Endodermal cell (in vitro differentiated cells): ENCODE measurements around the gene EP400. TPM values are rescaled to one million over a fixed set of nuclear protein-coding genes. Genes with fewer than 3 reads are reported as not detected.

Experiments
- DNase-seq: peaks from one replicate; pipeline ENCODE4 v3.0.0-alpha.2; 2017
- H3K27ac ChIP-seq: 2 replicates; pipeline ENCODE4 v1.5.1; 2013; ENCODE audit warnings: mild to moderate bottlenecking, low read depth, low read length, moderate library complexity
- H3K27me3 ChIP-seq: 2 replicates; pipeline ENCODE4 v1.6.1; 2013; ENCODE audit warnings: mild to moderate bottlenecking, low read length, moderate library complexity; ENCODE audit not compliant: insufficient read depth, control insufficient read depth, poor library complexity, severe bottlenecking
- H3K36me3 ChIP-seq: 2 replicates; pipeline ENCODE4 v1.7.0; 2013; ENCODE audit warnings: mild to moderate bottlenecking, low read length, moderate library complexity; ENCODE audit not compliant: control insufficient read depth, insufficient read depth
- H3K4me1 ChIP-seq: one replicate; pipeline ENCODE4 v1.7.0; 2013; ENCODE audit warnings: low read length; ENCODE audit not compliant: control insufficient read depth, insufficient read depth
- H3K4me3 ChIP-seq: 2 replicates; pipeline ENCODE4 v1.5.1; 2013; ENCODE audit warnings: mild to moderate bottlenecking, low read length, moderate library complexity
- H3K9ac ChIP-seq: 2 replicates; pipeline ENCODE4 v1.6.1; 2013; ENCODE audit warnings: mild to moderate bottlenecking, low read length, moderate library complexity; ENCODE audit not compliant: poor library complexity, severe bottlenecking; ENCODE audit errors: extremely low read depth
- H3K9me3 ChIP-seq: 2 replicates; pipeline ENCODE4 v1.6.1; 2013; ENCODE audit warnings: mild to moderate bottlenecking, low read length, moderate library complexity; ENCODE audit not compliant: control insufficient read depth
- H3K27ac Mint-ChIP-seq: 2 replicates; pipeline ENCODE4 v1.8.0; 2020; ENCODE audit warnings: mixed read lengths
- H3K27me3 Mint-ChIP-seq: 2 replicates; pipeline ENCODE4 v1.8.0; 2021; ENCODE audit warnings: mild to moderate bottlenecking, mixed read lengths; ENCODE audit not compliant: insufficient read depth
- H3K36me3 Mint-ChIP-seq: 2 replicates; pipeline ENCODE4 v1.8.0; 2020; ENCODE audit warnings: low read depth, mixed read lengths
- H3K4me1 Mint-ChIP-seq: 2 replicates; pipeline ENCODE4 v1.8.0; 2020; ENCODE audit warnings: mixed read lengths
- H3K4me3 Mint-ChIP-seq: 2 replicates; pipeline ENCODE4 v1.8.0; 2020; ENCODE audit warnings: mild to moderate bottlenecking, moderate library complexity, mixed read lengths
- H3K9me3 Mint-ChIP-seq: 2 replicates; pipeline ENCODE4 v1.8.0; 2020; ENCODE audit warnings: mild to moderate bottlenecking, mixed read lengths
- CTCF ChIP-seq: fragments of 200-600 bp; sonication (generic); conservative IDR thresholded peaks from 2 replicates; pipeline ENCODE4 v1.5.0; 2021; ENCODE audit warnings: antibody characterized with exemption, mild to moderate bottlenecking
- WGBS, 2 experiments: methylation state at CpG; one replicate each; pipeline versions ENCODE4 v1.1.5 to v1.1.7; 2013; ENCODE audit warnings: missing lambda C conversion rate in 2 of 2, mixed read lengths in 1 of 2; ENCODE audit not compliant: insufficient coverage in 1 of 2, insufficient read length in 1 of 2; 5-methylcytosine and 5-hydroxymethylcytosine counted together
- long read RNA-seq, 4 experiments: library from polyadenylated mRNA in 2 of 4; library from RNA in 1 of 4; library from capped mRNA in 1 of 4; stranded (forward) in 3 of 4; unstranded in 1 of 4; transcript quantifications; one replicate each; pipeline ENCODE4 v2.0.0, GENCODE V29; 2020 to 2021; ENCODE audit warnings: inconsistent platforms in 1 of 4
- polyA plus RNA-seq, 2 experiments: library from polyadenylated mRNA; stranded (reverse); fragments of 50-300 nt; gene quantifications; one replicate each; pipeline ENCODE4 v1.2.3, GENCODE V29; 2013
- total RNA-seq, 2 donors: library from RNA; stranded (reverse); fragmentation: NEBNext Ultra II Directional in 1 of 2; extraction: Animal tissue kit (Norgen Biotek cat#: 25700) in 1 of 2; gene quantifications; 2 replicates in 1 of 2; 3 replicates in 1 of 2; pipeline ENCODE4 v1.2.1, GENCODE V29; 2021

Gene EP400
- total RNA-seq = 10 to 100 TPM; 64.7 to 78.3 TPM
- polyA plus RNA-seq (2013, experiment 1 of 2) = 42.4 TPM
- 40.7 TPM for polyA plus RNA-seq (2013, experiment 2 of 2)
- long read RNA-seq, experiment 1, full-length matches to known transcripts = 3 of 19 reads
- long read RNA-seq, experiment 1, partial matches to known transcripts = 11 of 19 reads
- long read RNA-seq, experiment 1, other reads (novel, unspliced or antisense) = 5 of 19 reads
- long read RNA-seq, experiment 2, partial matches to known transcripts = 34 of 45 reads
- long read RNA-seq, experiment 2, other reads (novel, unspliced or antisense) = 9 of 45 reads
- long read RNA-seq, experiment 3, full-length matches to known transcripts = 7 of 29 reads
- long read RNA-seq, experiment 3, partial matches to known transcripts = 11 of 29 reads
- long read RNA-seq, experiment 3, other reads (novel, unspliced or antisense) = 11 of 29 reads
- long read RNA-seq, experiment 4, partial matches to known transcripts = 1 of 2 reads
- long read RNA-seq, experiment 4, other reads (novel, unspliced or antisense) = 1 of 2 reads

GRCh38 chr12:131949431-131950181, at the start of gene EP400:
EP400 (plus strand) TSS chr12:131949942; CDS start chr12:131960620, 10,678 bp downstream.
- Histone ChIP-seq H3K36me3 (peaks cover 7% of the 10 kb centered on the region), H3K4me3 (peak within 1 kb of the TSS; percentile 88), H3K27ac (peak within 1 kb of the TSS; percentile 70), H3K27me3 (no peaks in the 10 kb centered on the region), H3K9ac (peak within 1 kb of the TSS; percentile 87), H3K9me3 (no peaks in the 10 kb centered on the region), H3K4me1 (no peaks in the 10 kb centered on the region)
- DNase-seq = peak; percentile 99
- peaks cover 9% of the 10 kb centered on the region for H3K36me3 Mint-ChIP-seq
- H3K27me3 Mint-ChIP-seq = no peaks in the 10 kb centered on the region
- peak; percentile 69 for TF ChIP-seq CTCF
- WGBS, 2 experiments = 2 to 3% methylated on average over 18 to 97 of the region's 97 CpGs
- H3K4me3 Mint-ChIP-seq = peak within 1 kb of the TSS; percentile 83
- peaks cover 5% of the 10 kb centered on the region for H3K4me1 Mint-ChIP-seq
- peak within 1 kb of the TSS; percentile 92 for H3K27ac Mint-ChIP-seq
- no peaks in the 10 kb centered on the region for H3K9me3 Mint-ChIP-seq

GRCh38 chr12:131900397-131900796, 49.3 kb upstream of the EP400 start:
- Mint-ChIP-seq H3K27ac (peak overlapping the region; percentile 52), H3K4me1 (peaks cover 10% of the 10 kb centered on the region)

More at GRCh38 chr12:131900397-131900796, 49.3 kb upstream of the EP400 start:
- no peak for TF ChIP-seq CTCF
- Mint-ChIP-seq H3K36me3 (peaks cover 15% of the 10 kb centered on the region), H3K9me3 (no peaks in the 10 kb centered on the region), H3K27me3 (no peaks in the 10 kb centered on the region), H3K4me3 (no peak overlapping the region)
- Histone ChIP-seq H3K36me3 (peaks cover 23% of the 10 kb centered on the region), H3K4me3 (no peak overlapping the region), H3K4me1 (peaks cover 5% of the 10 kb centered on the region), H3K27ac (no peak overlapping the region), H3K9me3 (no peaks in the 10 kb centered on the region), H3K27me3 (no peaks in the 10 kb centered on the region), H3K9ac (no peak overlapping the region)
- no peak for DNase-seq
- WGBS, 2 experiments = 96 to 100% methylated on average over 4 to 6 of the region's 6 CpGs
